Fibroblast of peridontal ligament (primary cell): ENCODE data around the gene CCDC136.
A peak's percentile ranks its signal among the peaks of the same experiment; 100 is the strongest.

ENCODE experiments used
- DNase-seq: peaks from one replicate; pipeline ENCODE4 v3.0.0-alpha.2; 2010; ENCODE audit errors: extremely low read depth

CCDC136 gene

GRCh38 chr7:128805225-128805624 is 13.5 kb downstream of the CCDC136 start:
- no peak for DNase-seq

GRCh38 chr7:128807191-128807590 is 15.4 kb downstream of the CCDC136 start:
- no peak for DNase-seq

- no peak for DNase-seq
These were observed 17.6 kb downstream of the CCDC136 start for GRCh38 chr7:128809363-128809762.

GRCh38 chr7:128810473-128810872 is 18.7 kb downstream of the CCDC136 start:
- no peak for DNase-seq

- no peak for DNase-seq
These were observed 19.2 kb downstream of the CCDC136 start for GRCh38 chr7:128810997-128811396.

- no peak for DNase-seq
These were observed 20.1 kb downstream of the CCDC136 start for GRCh38 chr7:128811631-128812430.

- no peak for DNase-seq
These were observed 20.9 kb downstream of the CCDC136 start for GRCh38 chr7:128812514-128813168.

- no peak for DNase-seq
These were observed 22.7 kb downstream of the CCDC136 start for GRCh38 chr7:128814499-128814898.

GRCh38 chr7:128815289-128815942 is 23.6 kb downstream of the CCDC136 start:
- no peak for DNase-seq

- DNase-seq, result no peak
These were observed 26.9 kb downstream of the CCDC136 start for GRCh38 chr7:128818694-128819093.

GRCh38 chr7:128821724-128822123 is 30.0 kb downstream of the CCDC136 start:
- no peak for DNase-seq

- no peak for DNase-seq
These were observed 34.7 kb downstream of the CCDC136 start for GRCh38 chr7:128826512-128826911.

GRCh38 chr7:128826916-128827247 is 35.1 kb downstream of the CCDC136 start:
- DNase-seq, result no peak

- DNase-seq, result peak; percentile 93
These were observed 35.6 kb downstream of the CCDC136 start for GRCh38 chr7:128827248-128827958.

GRCh38 chr7:128827971-128828711 is 36.4 kb downstream of the CCDC136 start:
- peak; percentile 62 for DNase-seq

GRCh38 chr7:128829391-128830166 is 37.8 kb downstream of the CCDC136 start:
- peak; percentile 23 for DNase-seq

GRCh38 chr7:128830231-128831177 is 38.7 kb downstream of the CCDC136 start, which contains the start of gene FLNC:
TSS of gene FLNC (plus strand) at chr7:128830406. CDS start at chr7:128830638, 232 bp downstream.
- DNase-seq, result peak; percentile 52

- DNase-seq, result peak; percentile 54
These were observed 39.6 kb downstream of the CCDC136 start for GRCh38 chr7:128831178-128831993.
